C4-2B (cell line): ENCODE measurements around the gene ERC1.

Experiments
- H3K27ac ChIP-seq: fragments of 450-650 bp; 2 replicates; pipeline ENCODE4 v1.5.1; 2017
- CTCF ChIP-seq: fragments of 450-650 bp; conservative IDR thresholded peaks from 2 replicates; pipeline ENCODE4 v1.5.1; 2017; ENCODE audit warnings: mild to moderate bottlenecking
- ZFX ChIP-seq: fragments of 450-650 bp; IDR thresholded peaks from 2 replicates; pipeline ENCODE4 v1.6.1; 2017

ERC1 gene

GRCh38 chr12:1435456-1435855 lies 444.4 kb downstream of the ERC1 start:
- TF ChIP-seq ZFX (no peak), CTCF (no peak)
- no peak overlapping the region; the same call in 1 of the 2 replicates for H3K27ac ChIP-seq

GRCh38 chr12:1436015-1436414 lies 445.0 kb downstream of the ERC1 start:
- TF ChIP-seq CTCF (no peak), ZFX (no peak)
- H3K27ac ChIP-seq, result no peak overlapping the region

GRCh38 chr12:1436981-1437380 lies 446.0 kb downstream of the ERC1 start:
- TF ChIP-seq CTCF, result no peak
- TF ChIP-seq ZFX, result no peak
- H3K27ac ChIP-seq, result no peak overlapping the region

GRCh38 chr12:1439201-1439600 lies 448.2 kb downstream of the ERC1 start:
- TF ChIP-seq ZFX (no peak), CTCF (no peak)

GRCh38 chr12:1439687-1440086 lies 448.7 kb downstream of the ERC1 start:
- H3K27ac ChIP-seq, result no peak overlapping the region
- no peak for TF ChIP-seq ZFX
- no peak for TF ChIP-seq CTCF

More at GRCh38 chr12:1439201-1439600, 448.2 kb downstream of the ERC1 start:
- no peak overlapping the region for H3K27ac ChIP-seq

GRCh38 chr12:1443421-1444141 lies 452.6 kb downstream of the ERC1 start:
- no peak overlapping the region for H3K27ac ChIP-seq
- TF ChIP-seq CTCF (no peak), ZFX (no peak)

- TF ChIP-seq CTCF, result no peak
- TF ChIP-seq ZFX, result no peak
- H3K27ac ChIP-seq, result no peak overlapping the region
Measured at GRCh38 chr12:1444142-1444516, 453.1 kb downstream of the ERC1 start.
